Right atrium auricular region (tissue), 2 donors: Measurements from ENCODE around the gene ZFAND3. TPM values are rescaled to one million over a fixed set of nuclear protein-coding genes. Genes with fewer than 3 reads are reported as not detected.

ENCODE experiments used
- DNase-seq: peaks from one replicate; pipeline ENCODE4 v3.0.0-alpha.2; 2019; ENCODE audit warnings: low spot score
- H3K27ac ChIP-seq, 2 donors: fragments of 200-600 bp; sonication (generic); 1 replicate in 1 of 2; 2 replicates in 1 of 2; pipeline ENCODE4 v1.5.1; 2016 to 2019
- H3K27me3 ChIP-seq, 2 donors: fragments of 200-600 bp; sonication (generic); one replicate each; pipeline versions ENCODE4 v1.5.1 to v1.6.0; 2017 to 2019
- H3K36me3 ChIP-seq: fragments of 200-600 bp; sonication (generic); one replicate; pipeline ENCODE4 v1.5.1; 2016
- H3K4me1 ChIP-seq, 2 donors: fragments of 200-600 bp; sonication (generic); one replicate each; pipeline versions ENCODE4 v1.5.1 to v1.6.0; 2017 to 2019
- H3K4me3 ChIP-seq, 2 donors: fragments of 200-600 bp; sonication (generic); 1 replicate in 1 of 2; 2 replicates in 1 of 2; pipeline ENCODE4 v1.5.1; 2017 to 2019; ENCODE audit warnings: mild to moderate bottlenecking in 1 of 2, moderate library complexity in 1 of 2
- H3K9me3 ChIP-seq, 2 donors: fragments of 200-600 bp; sonication (generic); one replicate each; pipeline ENCODE4 v1.5.1; 2019
- CTCF ChIP-seq, 2 donors: fragments of 200-600 bp; sonication (generic); IDR thresholded peaks; one replicate each; pipeline ENCODE4 v1.5.1; 2019; ENCODE audit warnings: antibody characterized with exemption in 2 of 2
- total RNA-seq, 2 donors: library from RNA; depleted of rRNA; stranded (reverse); fragments of >200 nt; gene quantifications; one replicate each; pipeline ENCODE4 v1.1.0, GENCODE V29; 2016

The ZFAND3 gene
- total RNA-seq, 2 donors from 2014 or later: 36.7 to 40.0 TPM

GRCh38 chr6:38183856-38184584 is 364.5 kb downstream of the ZFAND3 start:
- Histone ChIP-seq H3K27ac (no peak overlapping the region), H3K4me1 (no peaks in the 10 kb centered on the region), H3K4me3 (no peak overlapping the region), H3K9me3 (no peaks in the 10 kb centered on the region), H3K36me3 (no peaks in the 10 kb centered on the region), H3K27me3 (no peaks in the 10 kb centered on the region)
- no peak for DNase-seq
- no peak for TF ChIP-seq CTCF (IDR thresholded peaks at IDR 0.05)

GRCh38 chr6:38184585-38185080 is 365.1 kb downstream of the ZFAND3 start:
- Histone ChIP-seq H3K27ac (no peak overlapping the region), H3K9me3 (no peaks in the 10 kb centered on the region), H3K36me3 (no peaks in the 10 kb centered on the region), H3K4me1 (no peaks in the 10 kb centered on the region), H3K27me3 (no peaks in the 10 kb centered on the region), H3K4me3 (no peak overlapping the region)
- no peak for DNase-seq
- TF ChIP-seq CTCF (IDR thresholded peaks at IDR 0.05): no peak

GRCh38 chr6:38185244-38185643 is 365.7 kb downstream of the ZFAND3 start:
- no peak overlapping the region for H3K27ac ChIP-seq
- H3K9me3 ChIP-seq: no peaks in the 10 kb centered on the region
- H3K27me3 ChIP-seq: no peaks in the 10 kb centered on the region
- no peaks in the 10 kb centered on the region for H3K36me3 ChIP-seq
- no peak for TF ChIP-seq CTCF (IDR thresholded peaks at IDR 0.05)
- DNase-seq: no peak
- no peak overlapping the region for H3K4me3 ChIP-seq
- H3K4me1 ChIP-seq: no peaks in the 10 kb centered on the region

- TF ChIP-seq CTCF (IDR thresholded peaks at IDR 0.05): no peak
- no peaks in the 10 kb centered on the region for H3K36me3 ChIP-seq
- no peak overlapping the region for H3K4me3 ChIP-seq
- H3K9me3 ChIP-seq: no peaks in the 10 kb centered on the region
- no peaks in the 10 kb centered on the region for H3K27me3 ChIP-seq
- no peak overlapping the region for H3K27ac ChIP-seq
- no peaks in the 10 kb centered on the region for H3K4me1 ChIP-seq
- DNase-seq: no peak
These were observed 366.2 kb downstream of the ZFAND3 start for GRCh38 chr6:38185752-38186151.

GRCh38 chr6:38187325-38187724 is 367.8 kb downstream of the ZFAND3 start:
- no peaks in the 10 kb centered on the region for H3K36me3 ChIP-seq
- no peak for DNase-seq

More at GRCh38 chr6:38187325-38187724, 367.8 kb downstream of the ZFAND3 start:
- no peaks in the 10 kb centered on the region for H3K27me3 ChIP-seq
- TF ChIP-seq CTCF (IDR thresholded peaks at IDR 0.05): no peak
- no peaks in the 10 kb centered on the region for H3K4me1 ChIP-seq
- no peak overlapping the region for H3K27ac ChIP-seq
- no peak overlapping the region for H3K4me3 ChIP-seq
- no peaks in the 10 kb centered on the region for H3K9me3 ChIP-seq
